HepG2 (cell line): Measurements from ENCODE around the gene DLX6. TPM values are rescaled to one million over a fixed set of nuclear protein-coding genes. Genes with fewer than 3 reads are reported as not detected.

Source experiments
- CBX1 ChIP-seq: IDR thresholded peaks from one replicate; pipeline ENCODE4 v1.6.1; 2016; ENCODE audit warnings: antibody characterized with exemption, low read depth
- CEBPZ ChIP-seq: IDR thresholded peaks from 2 replicates; pipeline ENCODE4 v1.6.1; 2012; ENCODE audit warnings: low read length, improper control_type of control experiment
- DRAP1 ChIP-seq: IDR thresholded peaks from 2 replicates; pipeline ENCODE4 v1.6.1; 2016; ENCODE audit warnings: missing genetic modification reagents, missing compliant biosample characterization
- ESRRA ChIP-seq: sonication (generic); formaldehyde crosslinking; IDR thresholded peaks from 2 replicates; pipeline ENCODE4 v1.5.1; 2020; ENCODE audit warnings: mild to moderate bottlenecking, low read depth, missing genetic modification reagents
- ISL2 ChIP-seq: sonication (generic); formaldehyde crosslinking; IDR thresholded peaks from 2 replicates; pipeline ENCODE4 v1.5.0; 2020; ENCODE audit warnings: missing genetic modification reagents
- MTA1 ChIP-seq: sonication (generic); formaldehyde crosslinking; IDR thresholded peaks from 2 replicates; pipeline ENCODE4 v1.4.0; 2020; ENCODE audit warnings: missing genetic modification reagents, mild to moderate bottlenecking, borderline replicate concordance
- PHF21A ChIP-seq: sonication (generic); formaldehyde crosslinking; IDR thresholded peaks from 2 replicates; pipeline ENCODE4 v1.5.0; 2020; ENCODE audit warnings: mild to moderate bottlenecking, missing genetic modification reagents
- REL ChIP-seq: sonication (generic); formaldehyde crosslinking; conservative IDR thresholded peaks from 2 replicates; pipeline ENCODE4 v1.8.0; 2022; ENCODE audit warnings: mild to moderate bottlenecking, missing genetic modification reagents, moderate library complexity
- RERE ChIP-seq: IDR thresholded peaks from 2 replicates; pipeline ENCODE4 v1.6.1; 2016; ENCODE audit warnings: low read depth, missing genetic modification reagents, missing compliant biosample characterization
- SNAI1 ChIP-seq: sonication (generic); formaldehyde crosslinking; IDR thresholded peaks from 2 replicates; pipeline ENCODE4 v1.5.0; 2020; ENCODE audit warnings: mild to moderate bottlenecking, missing genetic modification reagents, borderline replicate concordance
- SOX13 ChIP-seq, 3 experiments: fragments of 450-650 bp in 1 of 3; sonication (generic) in 1 of 3; formaldehyde crosslinking in 1 of 3; IDR thresholded peaks in 2 of 3; conservative IDR thresholded peaks in 1 of 3; 2 replicates each; pipeline versions ENCODE4 v1.5.0 to v1.6.1; 2016 to 2020; ENCODE audit warnings: antibody characterized with exemption in 1 of 3, mild to moderate bottlenecking in 1 of 3, missing compliant biosample characterization in 1 of 3, missing genetic modification reagents in 1 of 3, moderate library complexity in 1 of 3
- WIZ ChIP-seq: sonication (generic); formaldehyde crosslinking; IDR thresholded peaks from 2 replicates; pipeline ENCODE4 v1.5.1; 2020; ENCODE audit warnings: mild to moderate bottlenecking, missing genetic modification reagents
- ZFX ChIP-seq: sonication (generic); formaldehyde crosslinking; IDR thresholded peaks from 2 replicates; pipeline ENCODE4 v1.4.0; 2020; ENCODE audit warnings: mild to moderate bottlenecking, low read depth, missing genetic modification reagents, moderate library complexity
- ZNF605 ChIP-seq: sonication (generic); formaldehyde crosslinking; IDR thresholded peaks from 2 replicates; pipeline ENCODE4 v1.8.0; 2022; ENCODE audit warnings: mild to moderate bottlenecking, missing genetic modification reagents
- polyA plus RNA-seq, 8 experiments: library from polyadenylated mRNA; depleted of rRNA in 3 of 8; stranded (reverse) in 7 of 8; unstranded in 1 of 8; fragments of >200 nt; fragmentation: Illumina TruSeq in 4 of 8; extraction: Trizol in 4 of 8; gene quantifications; 2 replicates each; pipeline versions ENCODE4 v1.2.1 to v1.2.3, GENCODE V29; 2011 to 2016; ENCODE audit warnings: low read depth in 4 of 8, missing spikeins in 1 of 8, mixed read lengths in 1 of 8; ENCODE audit not compliant: insufficient read depth in 1 of 8
- total RNA-seq, 5 experiments: library from RNA; depleted of rRNA; stranded (reverse); fragments of >200 nt; fragmentation: Illumina TruSeq; extraction: Trizol; gene quantifications; 2 replicates each; pipeline ENCODE4 v1.2.3, GENCODE V29; 2016; ENCODE audit warnings: low read depth in 1 of 5
- TF ChIP-seq, protein P1 (sequence below): sonication (generic); formaldehyde crosslinking; IDR thresholded peaks from 2 replicates; pipeline ENCODE4 v1.5.0; 2020; ENCODE audit warnings: missing genetic modification reagents, mild to moderate bottlenecking, borderline replicate concordance

DLX6 gene
- total and polyA plus RNA-seq, 2 of the 13 experiments (the other 11 are each of a cell fraction or from before 2014, with no cell fraction given), result 3.5 to 5.5 TPM

DNA sequence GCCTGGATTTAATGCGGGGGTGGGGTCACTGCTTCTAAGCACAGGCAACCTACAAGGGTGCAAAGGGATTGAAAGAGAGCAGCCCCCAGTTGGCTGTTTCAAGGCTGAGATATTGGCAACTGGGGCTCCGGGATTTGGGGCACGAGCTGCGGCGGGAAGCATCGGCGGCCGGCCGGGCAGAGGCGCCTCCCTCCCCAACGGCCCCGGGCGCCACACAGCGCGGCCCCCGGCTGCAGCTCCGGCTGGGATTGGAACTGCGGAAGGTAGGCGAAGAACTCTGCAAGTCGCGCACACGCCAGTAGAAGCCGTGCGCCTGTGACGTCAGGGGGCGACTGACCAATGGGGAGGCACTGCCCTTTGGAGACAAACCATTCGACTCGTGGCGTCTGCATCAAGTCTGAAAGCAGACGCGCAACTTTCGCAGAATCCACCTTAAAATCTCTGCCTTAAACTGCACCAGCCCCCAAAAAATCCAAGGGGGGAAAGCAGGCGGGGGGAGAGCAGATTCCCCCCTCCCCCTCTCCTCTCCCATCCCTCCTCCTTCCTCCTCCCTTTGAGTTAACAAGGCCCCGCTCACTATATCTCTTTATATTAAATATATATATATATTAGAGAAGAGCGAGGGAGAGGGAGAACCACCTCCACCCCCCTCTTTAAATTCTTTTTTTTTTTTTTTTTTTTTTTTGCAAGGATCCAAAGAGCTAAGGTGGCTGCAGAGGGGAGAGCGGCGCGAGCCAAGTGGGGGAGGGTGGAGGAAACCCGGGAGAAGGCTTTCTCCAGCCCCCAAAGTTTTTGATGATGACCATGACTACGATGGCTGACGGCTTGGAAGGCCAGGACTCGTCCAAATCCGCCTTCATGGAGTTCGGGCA, at the start of gene DLX6 (continued):
- peak; percentile 58; the same call in 1 of the 2 replicates for TF ChIP-seq ZFX (CRISPR knock-in tag)
- TF ChIP-seq ESRRA (CRISPR knock-in tag), result 0 out of 2 replicates have a peak, but pooled peaks have one; percentile 31
- TF ChIP-seq REL (CRISPR knock-in tag), result no peak
- no peak for TF ChIP-seq SOX13 (IDR thresholded peaks at IDR 0.05)
- no peak for TF ChIP-seq SOX13 (CRISPR knock-in tag; conservative IDR thresholded peaks at IDR 0.05 in 1 of 2, IDR thresholded peaks at IDR 0.05 in 1 of 2)
- TF ChIP-seq RERE, result no peak
- no peak for TF ChIP-seq SNAI1 (CRISPR knock-in tag)
- TF ChIP-seq CEBPZ, result no peak
- peak; percentile 92 for TF ChIP-seq DRAP1 (CRISPR knock-in tag)
- TF ChIP-seq PHF21A (CRISPR knock-in tag), result peak; percentile 64; the same call in 1 of the 2 replicates
- no peak for TF ChIP-seq ZNF605 (CRISPR knock-in tag)
- no peak for TF ChIP-seq CBX1
- TF ChIP-seq, protein P1, sequence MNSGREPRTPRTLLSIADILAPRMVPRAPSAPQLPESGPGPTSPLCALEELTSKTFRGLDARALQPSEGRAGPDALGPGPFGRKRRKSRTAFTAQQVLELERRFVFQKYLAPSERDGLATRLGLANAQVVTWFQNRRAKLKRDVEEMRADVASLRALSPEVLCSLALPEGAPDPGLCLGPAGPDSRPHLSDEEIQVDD, result peak; percentile 66; the same call in 1 of the 2 replicates
- TF ChIP-seq WIZ (CRISPR knock-in tag), result no peak
- TF ChIP-seq ISL2 (CRISPR knock-in tag), result peak; percentile 70
- peak; percentile 45; the same call in 1 of the 2 replicates for TF ChIP-seq MTA1 (CRISPR knock-in tag)
